Fibroblast of peridontal ligament (primary cell): ENCODE measurements around the gene BOC.

Experiments used
- DNase-seq: peaks from one replicate; pipeline ENCODE4 v3.0.0-alpha.2; 2010; ENCODE audit errors: extremely low read depth

BOC gene

DNA sequence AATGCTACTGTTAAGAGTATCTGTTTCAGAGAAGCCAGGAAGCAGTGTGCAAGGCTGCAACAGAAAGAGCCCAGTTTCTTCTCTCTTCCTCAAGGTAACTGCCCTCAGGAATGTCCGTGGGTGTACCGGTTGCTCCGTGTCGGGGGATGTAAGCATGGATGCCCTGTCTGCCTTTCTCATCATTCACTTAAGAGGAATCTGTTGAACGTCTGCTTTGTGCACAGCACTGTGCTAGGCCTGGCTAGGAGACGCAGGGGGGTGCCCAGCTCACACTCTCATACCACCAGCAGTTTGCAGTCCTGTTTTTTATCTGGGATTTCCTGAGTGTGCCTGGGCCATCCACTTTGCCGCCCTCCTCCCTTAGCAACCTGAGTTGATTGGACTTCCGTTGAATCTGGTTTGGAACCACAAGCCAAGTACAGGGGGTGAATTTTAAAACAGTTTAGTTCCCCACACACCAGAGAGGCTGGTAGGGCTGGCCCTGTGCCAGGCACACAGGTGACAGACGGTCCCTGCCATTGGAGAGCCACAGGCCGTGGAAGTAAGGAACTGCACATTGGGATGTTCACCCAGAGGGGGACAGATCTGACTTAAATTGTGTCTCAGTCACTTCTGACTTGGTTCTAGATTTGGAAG, 11.2 kb downstream of the BOC start:
- DNase-seq = no peak

DNA sequence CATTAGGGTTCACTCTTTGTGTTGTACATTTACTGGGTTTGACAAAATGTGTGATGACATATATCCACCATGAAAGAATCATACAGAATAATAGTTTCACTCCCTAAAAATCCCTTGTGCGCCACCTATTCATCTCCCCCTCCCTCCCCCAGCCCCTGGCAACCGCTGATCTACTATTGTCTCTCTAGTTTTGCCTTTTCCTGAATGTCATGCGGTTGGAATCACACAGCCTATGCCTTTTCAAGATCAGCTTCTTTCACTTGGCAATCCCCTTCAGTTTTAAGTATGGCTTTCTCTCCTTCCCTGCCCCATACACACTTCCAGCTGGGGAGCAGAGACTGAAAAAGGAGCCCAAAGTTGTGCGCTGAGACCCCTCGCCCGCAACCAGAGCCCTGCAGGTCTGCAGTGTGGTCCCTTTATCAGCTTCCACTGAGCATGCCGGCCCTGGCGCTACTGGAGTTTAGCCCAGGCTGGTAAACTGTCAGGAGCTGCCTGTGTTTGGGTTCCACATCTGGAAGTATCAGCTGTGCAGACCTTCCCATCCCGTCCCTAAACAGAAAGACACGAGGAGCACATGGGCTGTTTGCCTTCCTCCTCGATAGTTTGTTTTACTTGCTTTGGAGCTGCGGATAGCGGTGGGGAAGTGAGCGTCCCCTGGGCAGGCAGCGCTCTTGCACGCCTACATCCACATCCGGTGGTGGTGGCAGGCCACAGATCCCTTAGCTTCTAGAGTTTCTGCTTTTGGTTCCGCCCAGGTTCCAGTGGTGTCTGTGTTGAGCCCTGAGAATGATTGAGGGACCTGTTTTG, 12.3 kb downstream of the BOC start:
- peak; percentile 25 for DNase-seq

DNA sequence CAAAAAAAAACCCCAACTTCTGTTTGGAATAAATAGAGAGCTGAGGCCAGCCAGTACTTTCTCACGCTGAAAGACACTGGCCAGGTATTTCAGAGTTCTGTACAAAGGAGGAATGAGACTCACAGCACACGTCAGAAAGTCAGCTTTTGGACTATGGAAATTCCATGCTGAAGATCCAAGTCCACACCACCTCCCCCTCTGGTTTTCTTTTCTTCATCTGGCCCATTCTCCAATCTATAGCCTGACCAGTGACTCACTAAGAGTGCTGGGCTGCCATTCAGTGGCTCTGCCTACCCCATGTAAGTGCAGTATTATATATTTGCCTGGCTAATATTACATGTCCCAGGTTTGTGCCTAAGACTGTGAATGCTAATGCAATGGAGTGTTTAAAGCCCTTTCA, 13.9 kb downstream of the BOC start:
- no peak for DNase-seq

DNA sequence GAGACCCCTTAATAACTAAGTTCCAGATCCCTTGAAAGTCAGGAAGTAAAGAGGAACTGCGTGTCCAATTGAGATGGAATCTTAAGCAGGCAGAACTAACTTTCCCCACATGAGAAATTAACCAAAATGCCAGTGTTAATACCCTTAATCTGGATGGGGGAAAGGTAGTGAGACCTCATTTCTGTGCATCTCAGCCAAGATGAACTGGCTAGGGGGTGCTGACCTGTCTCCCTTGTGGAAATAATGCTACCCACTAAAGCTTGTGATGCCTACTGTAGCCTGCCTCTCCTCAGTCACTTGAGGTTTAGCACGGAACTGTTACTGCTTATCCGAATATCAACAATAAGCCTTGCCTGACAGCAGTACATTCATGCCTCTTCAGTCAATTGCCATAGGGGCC, 15.1 kb downstream of the BOC start:
- no peak for DNase-seq

DNA sequence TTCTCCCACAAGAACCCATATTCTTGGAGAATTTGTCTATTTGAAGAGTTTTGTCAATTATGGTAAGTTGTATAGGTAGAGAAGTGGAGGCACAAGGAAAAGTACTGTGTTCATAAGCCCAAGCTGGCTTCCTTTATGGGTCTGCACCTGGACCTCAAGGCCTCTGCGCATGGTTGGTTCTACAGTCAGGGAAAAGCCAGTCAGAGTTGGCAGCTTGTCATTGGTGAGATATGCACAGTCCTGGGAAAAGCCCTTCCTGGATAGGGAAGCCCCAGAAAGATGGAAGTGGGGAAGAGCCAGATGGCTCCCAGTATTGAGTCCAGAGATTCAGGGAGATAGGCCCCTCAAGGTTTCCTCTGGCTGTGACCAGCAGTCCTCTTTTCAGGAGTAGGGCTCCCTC, 15.8 kb downstream of the BOC start:
- no peak for DNase-seq

DNA sequence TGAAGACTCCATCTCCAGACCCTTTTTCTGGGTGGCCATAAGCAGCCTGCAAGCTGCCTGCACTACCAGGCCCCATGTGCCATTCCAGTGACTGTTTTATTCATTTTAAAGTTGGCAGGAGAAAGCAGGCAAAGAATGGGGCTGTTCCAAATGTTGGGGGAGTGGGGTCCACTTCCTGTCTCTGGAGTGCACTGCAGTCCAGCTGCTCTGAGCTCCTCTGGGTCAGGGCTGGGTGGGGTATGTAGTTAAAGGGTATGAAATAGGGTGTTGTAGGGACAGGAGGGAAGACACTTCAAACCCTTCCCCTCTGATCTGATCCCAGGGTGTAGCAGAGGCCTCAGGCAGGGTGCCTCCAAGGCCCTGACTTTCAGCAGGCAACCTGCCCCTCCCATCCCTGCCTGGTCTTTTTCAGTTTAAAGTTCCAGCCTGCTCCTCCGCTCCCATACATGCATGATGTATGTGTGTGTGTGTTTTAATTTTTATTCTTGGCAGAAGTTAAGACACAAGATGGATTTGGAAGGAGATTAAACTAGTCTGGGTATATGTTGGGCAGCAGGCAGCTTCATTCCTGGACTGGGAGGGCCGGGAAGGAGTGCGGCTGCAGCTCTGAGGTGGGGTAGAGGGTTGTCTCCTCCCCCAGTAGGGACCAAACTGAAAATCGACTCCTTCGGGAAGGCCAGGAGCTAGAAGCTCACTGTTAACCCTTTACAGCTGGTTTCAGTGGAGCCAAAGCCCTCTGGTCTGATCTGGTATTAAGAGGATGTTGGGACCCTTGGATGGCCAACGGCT, 17.3 kb downstream of the BOC start:
- no peak for DNase-seq

DNA sequence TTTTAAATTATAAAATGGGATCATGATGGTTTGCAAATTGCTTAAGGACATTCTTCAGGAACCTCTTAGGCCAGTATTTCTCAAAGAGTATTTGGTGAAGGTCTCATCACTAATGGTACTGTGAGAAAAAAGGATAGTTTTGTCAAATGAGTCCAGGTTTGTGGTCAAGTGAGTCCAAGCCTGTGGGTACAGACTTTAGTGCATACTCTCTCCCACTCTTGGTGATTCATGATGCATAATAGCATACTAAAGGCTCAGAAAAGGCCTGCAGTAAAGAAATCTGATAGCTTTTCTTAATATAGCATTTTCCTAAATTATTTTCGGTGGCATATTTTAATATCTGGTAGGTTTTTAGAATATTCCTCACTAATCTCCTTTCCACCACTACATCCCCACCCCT, 20.0 kb downstream of the BOC start:
- DNase-seq = peak; percentile 42

DNA sequence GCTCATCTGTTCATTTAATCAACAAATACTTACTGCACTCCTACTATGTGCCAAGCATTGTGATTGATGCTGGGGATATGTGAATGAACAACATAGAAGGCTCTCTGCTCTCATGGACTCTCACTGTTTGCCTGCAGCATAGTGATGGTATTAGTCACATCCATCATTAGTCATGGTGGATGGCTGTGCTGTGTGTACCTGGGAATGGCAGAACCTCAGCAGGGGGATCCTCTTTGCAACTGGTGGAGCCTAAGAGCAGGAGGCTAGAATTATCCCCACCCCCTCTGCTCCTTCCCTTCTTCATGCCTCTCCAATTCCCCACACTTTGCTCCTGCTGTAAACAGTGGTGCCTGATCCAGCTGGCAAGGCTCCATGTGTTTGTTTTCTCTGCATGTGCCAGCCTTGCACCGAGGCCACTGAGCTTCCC, 20.5 kb downstream of the BOC start:
- peak; percentile 56 for DNase-seq

DNA sequence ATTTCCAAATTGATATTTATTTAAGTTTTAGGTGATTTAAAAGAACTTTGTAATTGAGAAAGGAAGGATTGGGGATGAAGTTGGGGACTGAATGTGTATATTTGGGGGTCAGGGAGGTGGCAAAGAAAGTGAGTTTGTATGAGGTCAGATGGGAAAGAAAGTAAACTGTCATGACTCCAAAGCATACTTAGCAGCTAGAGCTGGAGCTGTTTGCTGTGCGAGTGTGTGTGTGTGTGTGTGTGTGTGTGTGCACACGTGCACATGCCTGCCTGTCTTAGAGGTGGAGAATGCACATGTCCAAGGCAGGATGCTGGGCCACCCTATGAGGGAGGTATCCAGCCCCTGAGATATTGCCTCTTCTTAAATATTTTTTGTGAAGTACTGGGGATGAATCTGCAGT, 21.0 kb downstream of the BOC start:
- DNase-seq = peak; percentile 20

DNA sequence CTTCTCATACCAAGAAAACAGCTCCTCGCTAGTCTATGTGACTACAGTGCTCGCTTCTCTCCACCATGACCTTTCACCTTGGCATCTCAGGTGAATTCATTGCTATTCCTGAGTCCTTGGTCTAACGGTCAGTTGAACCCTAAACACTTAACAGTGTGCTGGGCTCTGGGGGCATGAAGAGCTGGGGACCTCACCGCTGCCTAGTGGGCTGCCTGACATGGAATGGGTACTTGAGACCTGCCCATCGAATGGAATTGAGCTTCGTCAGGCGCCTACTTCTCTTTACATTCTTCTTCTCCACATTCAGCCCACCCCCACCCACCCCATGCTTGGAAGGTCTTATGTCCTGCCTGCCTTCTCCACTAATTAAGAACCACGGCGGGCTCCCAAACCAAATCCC, 22.1 kb downstream of the BOC start:
- DNase-seq = no peak

DNA sequence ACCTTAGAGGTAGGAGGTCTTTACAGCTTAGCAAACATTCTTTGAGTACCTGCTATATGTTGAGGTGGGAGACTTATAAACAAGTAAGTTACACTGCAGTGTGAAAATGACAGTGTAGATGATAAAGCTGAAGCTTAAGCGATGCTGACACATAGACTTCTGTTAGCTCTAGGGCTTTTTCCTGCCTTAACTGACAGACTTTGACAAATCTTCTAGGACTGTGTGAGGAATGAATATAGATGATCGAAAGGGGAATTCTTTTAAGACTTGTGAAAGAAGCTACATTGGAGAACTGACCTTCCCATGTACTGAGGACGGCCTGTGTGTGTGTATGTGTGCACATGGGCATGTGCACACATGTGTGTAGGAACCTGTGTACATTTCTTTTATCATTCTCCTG, 22.7 kb downstream of the BOC start:
- DNase-seq = no peak

DNA sequence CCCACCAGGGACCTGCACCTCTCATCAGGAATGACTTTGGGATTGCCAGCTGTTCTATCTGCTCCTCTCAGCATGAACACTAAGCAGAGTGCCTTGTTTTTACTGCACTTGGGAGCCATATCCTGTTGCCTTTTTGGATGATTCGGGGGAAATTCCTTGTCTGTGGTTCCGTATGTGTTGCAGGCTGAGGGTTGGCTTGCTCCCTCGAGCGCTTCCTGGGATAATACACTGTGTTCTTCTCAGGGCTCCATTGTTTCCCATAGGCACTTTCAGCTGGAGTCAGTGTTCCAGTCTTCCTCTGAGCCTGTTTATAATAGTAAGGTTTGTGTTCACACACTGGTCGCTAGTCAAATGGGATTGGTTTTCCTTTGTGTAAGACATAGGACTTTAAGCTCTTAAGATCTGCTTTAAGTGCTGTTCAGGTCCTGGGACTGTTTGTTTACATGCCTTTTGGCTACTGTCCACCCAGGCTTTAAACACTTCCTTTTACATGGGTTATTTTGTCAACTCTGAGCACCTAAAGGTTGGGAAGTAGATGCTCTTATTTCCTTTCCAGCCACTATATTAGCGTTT, 23.4 kb downstream of the BOC start:
- peak; percentile 22 for DNase-seq

DNA sequence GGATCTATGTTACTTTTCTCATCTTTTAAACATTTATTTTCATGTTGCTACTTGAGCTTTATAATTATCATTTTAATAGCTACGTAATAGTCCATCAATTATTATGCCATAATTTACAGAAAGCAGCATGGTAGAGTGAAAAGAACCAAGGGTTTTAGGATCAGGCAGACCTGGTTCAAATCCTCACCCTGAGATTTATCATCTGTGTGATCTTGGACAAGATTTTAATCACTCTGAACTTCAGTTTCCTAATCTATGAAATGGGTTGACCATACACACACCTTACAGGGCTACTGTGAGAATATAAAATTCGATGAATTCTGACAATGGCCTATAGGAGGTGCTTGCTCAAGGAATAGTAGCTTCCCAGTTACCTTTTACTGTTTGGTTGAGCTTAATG, 27.1 kb downstream of the BOC start:
- no peak for DNase-seq

DNA sequence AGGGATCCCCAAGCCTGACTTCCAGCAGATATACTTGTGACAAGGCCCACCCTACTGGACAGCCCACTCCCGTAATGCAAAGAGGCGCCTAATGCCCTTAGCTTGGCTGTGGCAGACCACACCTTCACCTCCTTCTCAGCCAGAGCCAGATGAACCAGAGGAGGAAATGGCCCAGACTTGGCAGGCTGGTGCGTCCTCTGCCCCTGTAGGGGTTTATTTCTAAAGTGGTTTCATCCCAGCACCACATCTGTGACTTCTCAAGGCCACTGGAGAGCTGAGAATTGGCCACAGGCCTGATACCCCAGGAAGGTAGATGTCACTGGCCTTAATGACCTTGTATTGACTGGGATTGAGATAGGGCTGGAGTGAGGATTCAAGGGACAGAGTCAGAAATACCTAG, 29.5 kb downstream of the BOC start:
- DNase-seq = no peak

DNA sequence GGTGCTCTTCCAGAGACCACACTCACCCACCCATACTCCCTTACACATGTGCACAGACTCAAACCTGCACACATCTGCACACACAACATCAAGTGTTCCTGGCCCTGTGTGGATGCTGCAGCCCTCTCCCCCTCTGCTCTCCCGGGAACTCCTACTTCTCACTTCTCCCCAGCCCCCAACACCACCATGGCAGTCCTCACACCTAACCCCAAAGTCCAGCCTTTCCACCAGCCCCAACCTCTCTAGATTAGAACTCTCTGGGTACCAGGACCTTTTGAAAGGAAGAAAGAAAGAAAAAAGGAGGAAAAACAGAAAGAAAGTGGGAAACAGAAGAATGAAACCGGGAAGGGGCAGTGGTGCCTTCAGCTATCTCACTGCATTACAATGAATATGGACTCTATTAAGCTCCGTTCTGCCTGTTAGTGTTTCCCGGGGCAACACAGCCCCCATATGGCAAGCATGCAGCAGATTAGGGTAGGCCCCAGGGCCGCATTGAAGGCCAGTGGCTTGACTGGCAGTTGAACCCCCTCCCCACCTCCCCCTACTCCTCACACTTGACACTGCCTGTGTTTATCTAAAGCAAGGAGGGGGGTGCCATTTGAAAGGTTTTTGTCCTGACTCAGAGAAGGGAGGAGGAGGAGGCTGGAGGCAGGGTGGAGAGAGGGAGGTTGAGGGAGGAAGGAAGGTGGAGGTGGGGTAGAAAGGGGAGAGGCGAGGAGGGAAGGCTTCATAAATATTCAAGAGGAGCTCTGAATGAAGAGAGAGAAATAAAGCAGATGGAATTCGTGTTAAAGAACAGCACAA, 30.1 kb downstream of the BOC start:
- no peak for DNase-seq

DNA sequence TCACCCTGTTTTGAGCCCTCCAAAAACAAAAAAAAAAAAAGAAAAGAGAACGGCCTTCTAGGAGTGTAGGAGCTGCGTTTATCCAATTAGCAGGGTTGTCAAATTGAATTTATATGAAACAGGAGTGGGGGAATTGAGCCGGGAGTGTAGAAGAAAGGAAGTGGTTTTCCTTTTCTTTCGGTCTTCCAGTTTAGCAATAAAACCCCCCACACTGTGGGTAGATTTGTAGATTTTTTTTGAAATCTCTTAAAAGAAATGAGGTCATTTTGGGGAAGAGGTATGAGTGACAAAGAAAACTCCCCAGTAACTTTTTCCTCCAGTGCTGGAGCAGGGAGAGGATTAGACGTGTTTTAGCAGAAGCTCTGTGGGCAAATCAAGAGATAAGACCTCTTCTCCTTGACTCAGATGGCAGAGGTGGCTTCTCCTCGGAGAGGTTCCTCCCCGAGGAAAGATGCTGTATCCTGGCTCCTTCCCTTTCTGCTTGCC, 30.8 kb downstream of the BOC start:
- peak; percentile 51 for DNase-seq

DNA sequence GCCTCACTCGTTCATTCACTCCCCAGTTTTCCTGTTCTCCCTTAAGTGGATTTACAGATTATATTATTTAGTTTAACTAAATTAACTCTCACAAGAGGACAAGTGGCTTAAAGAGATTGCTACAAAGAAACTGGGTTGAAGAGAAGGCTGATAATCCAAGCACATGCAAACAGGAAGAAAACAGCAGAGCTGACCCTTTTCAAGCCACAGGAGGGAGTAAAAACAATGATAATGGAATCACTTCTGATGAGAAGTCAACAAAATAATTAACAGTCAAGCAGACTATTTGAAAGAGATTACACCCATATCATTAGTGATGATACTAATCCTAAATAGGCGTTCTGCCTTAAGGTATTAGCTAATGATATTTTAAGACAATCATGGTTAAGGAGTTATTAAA, 31.7 kb downstream of the BOC start:
- DNase-seq = no peak

DNA sequence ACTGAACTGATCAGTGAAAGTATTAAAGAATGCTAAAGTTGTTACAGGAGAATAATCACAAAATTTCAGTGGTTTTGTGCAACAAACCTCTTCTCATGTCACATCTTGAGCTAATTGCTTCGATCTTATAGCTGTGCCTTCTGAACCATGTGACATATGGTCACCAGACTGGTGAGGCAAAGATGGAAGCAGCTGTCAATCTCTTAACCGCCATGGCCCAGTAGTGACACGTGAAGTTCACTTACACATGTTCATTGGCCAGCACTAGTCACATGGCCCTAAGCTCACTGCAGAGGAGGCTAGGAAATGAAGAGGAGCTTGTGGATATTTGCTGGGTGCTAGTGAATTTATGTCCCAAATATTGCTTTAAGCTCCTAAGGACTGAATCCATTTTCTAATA, 32.5 kb downstream of the BOC start:
- no peak for DNase-seq

DNA sequence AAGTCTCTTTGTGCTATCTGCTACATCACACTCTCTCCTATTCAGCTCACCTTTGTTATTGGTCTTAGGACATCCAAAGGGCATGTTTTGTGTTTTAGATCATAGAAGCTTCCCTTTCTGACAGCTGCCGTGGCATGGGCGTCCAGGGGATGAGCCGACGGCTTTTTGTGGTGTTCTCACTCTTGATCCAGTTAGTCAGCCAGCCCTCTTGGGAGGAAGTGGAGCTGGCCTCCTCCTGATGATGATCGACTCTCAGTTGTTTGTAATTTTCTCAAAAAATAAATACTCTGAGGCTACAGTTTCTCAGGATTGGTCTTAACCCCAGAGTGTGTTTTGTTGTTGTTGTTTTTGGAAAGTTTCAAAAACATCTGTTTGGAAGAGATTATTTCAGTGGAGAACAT, 34.4 kb downstream of the BOC start:
- DNase-seq = peak; percentile 70

DNA sequence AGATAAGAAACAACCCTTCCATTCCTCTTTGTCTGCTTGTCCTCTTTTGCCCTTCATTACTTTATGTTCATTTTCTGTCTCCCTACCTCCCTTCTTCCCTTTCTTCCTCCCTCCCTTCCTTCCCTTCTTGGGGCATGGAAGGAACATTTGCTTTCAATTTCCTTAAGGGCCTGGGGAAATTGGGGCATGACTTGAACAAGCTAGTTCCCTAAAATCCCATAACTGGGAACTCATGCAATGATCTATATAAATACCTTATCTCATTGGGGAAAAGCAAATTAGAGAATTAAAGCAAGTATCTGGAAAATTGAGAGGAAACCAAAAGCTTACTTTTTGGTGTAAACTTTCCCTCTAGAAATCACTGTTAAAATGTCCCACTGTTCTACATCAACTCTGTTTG, 35.7 kb downstream of the BOC start:
- DNase-seq = peak; percentile 52

DNA sequence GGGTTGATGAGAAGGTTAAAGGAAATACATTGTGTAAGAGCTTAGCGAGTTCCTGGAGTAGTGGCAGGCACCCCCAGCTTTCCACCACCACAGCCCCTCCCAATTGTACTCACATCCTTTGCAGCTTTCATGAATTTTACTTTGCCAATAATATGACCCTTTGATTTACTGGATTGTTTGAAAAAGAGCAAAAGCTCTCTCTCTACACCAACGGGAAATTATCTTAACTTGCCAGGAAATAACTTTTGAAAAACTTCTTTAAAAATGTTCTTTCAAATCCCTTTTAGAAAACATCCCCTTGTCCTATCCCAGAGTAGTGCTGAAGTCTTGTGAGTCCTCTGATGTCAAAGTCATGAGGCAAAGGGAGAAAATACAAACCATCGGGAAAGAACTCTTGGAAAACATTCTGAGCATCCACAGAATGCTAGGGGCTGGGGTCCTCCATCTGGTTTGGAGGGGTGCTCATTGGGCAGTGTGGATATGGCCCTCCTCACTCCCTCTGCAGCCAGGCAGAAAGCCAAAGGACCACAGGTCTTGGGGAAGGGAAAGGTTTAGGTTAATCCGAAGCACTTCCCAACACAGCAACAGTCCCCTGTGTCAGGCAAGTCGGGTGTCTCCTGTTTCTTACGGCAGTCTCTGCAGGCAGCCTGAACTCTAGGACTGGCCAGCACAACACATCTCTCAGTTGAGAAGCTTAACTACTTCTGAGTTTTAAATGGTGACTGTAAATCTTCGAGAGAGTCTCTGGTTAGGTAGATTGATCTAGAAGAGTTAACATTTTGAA, 36.5 kb downstream of the BOC start:
- peak; percentile 25 for DNase-seq
